HL-60 (cell line): ENCODE results near the gene PLEKHO1.

Source experiments
- CTCF ChIP-seq: IDR thresholded peaks from one replicate; pipeline ENCODE4 v1.5.1; 2011; ENCODE audit warnings: low read length, control low read depth, inconsistent platforms; ENCODE audit not compliant: insufficient read depth
- GABPA ChIP-seq: IDR thresholded peaks from 2 replicates; pipeline ENCODE4 v1.6.1; 2012; ENCODE audit warnings: low read depth
- POLR2AphosphoS5 ChIP-seq: IDR thresholded peaks from 2 replicates; pipeline ENCODE4 v1.6.1; 2012; ENCODE audit warnings: low read depth
- REST ChIP-seq: IDR thresholded peaks from 2 replicates; pipeline ENCODE4 v1.6.1; 2012; ENCODE audit warnings: low read depth; ENCODE audit not compliant: insufficient replicate concordance

GRCh38 chr1:150115121-150115520, 34.6 kb upstream of the PLEKHO1 start:
- TF ChIP-seq CTCF (no peak), REST (no peak), GABPA (no peak), POLR2AphosphoS5 (no peak)
